Left lung (tissue), 10 donors: Measurements from ENCODE around the gene DCST2. TPM values are rescaled to one million over a fixed set of nuclear protein-coding genes. Genes with fewer than 3 reads are reported as not detected.

Source experiments
- ATAC-seq: fragments of 200-7000 bp; cut with Tn5 transposase; one replicate; pipeline ENCODE4 v1.9.1; 2020; ENCODE audit warnings: moderate library complexity
- DNase-seq, 4 donors: peaks; one replicate each; pipeline ENCODE4 v3.0.0-alpha.2; 2013 to 2020
- H3K27ac ChIP-seq, 2 donors: fragments of 200-600 bp; sonication (generic) in 1 of 2; one replicate each; pipeline versions ENCODE4 v1.5.0 to v1.8.0; 2020 to 2021
- H3K27me3 ChIP-seq, 2 donors: fragments of 200-600 bp; sonication (generic) in 1 of 2; one replicate each; pipeline versions ENCODE4 v1.5.0 to v1.8.0; 2020 to 2021
- H3K36me3 ChIP-seq, 2 donors: fragments of 200-600 bp; sonication (generic) in 1 of 2; one replicate each; pipeline versions ENCODE4 v1.5.0 to v1.8.0; 2020 to 2021
- H3K4me1 ChIP-seq, 2 donors: fragments of 200-600 bp; one replicate each; pipeline ENCODE4 v1.8.0; 2021
- H3K4me3 ChIP-seq, 2 donors: fragments of 200-600 bp; sonication (generic) in 1 of 2; one replicate each; pipeline versions ENCODE4 v1.5.0 to v1.8.0; 2020 to 2021; ENCODE audit warnings: mild to moderate bottlenecking in 1 of 2
- H3K9me3 ChIP-seq, 2 donors: fragments of 200-600 bp; sonication (generic) in 1 of 2; one replicate each; pipeline versions ENCODE4 v1.5.0 to v1.8.0; 2020 to 2021
- CTCF ChIP-seq, 2 donors: fragments of 200-600 bp; sonication (generic) in 1 of 2; IDR thresholded peaks; one replicate each; pipeline versions ENCODE4 v1.5.0 to v1.8.0; 2021; ENCODE audit warnings: antibody characterized with exemption in 2 of 2
- intact Hi-C, 2 donors: fragments of 100-400 bp; cut with DNase I; formaldehyde crosslinking; loops; one replicate each; pipeline versions ENCODE4 v1.11.2 to v1.14.2; 2022
- polyA plus RNA-seq, 6 donors: library from polyadenylated mRNA; unstranded; fragments of 120-200 nt; gene quantifications; one replicate each; pipeline ENCODE4 v1.2.1, GENCODE V29; 2013; ENCODE audit not compliant: insufficient read length in 6 of 6
- total RNA-seq, 2 donors: library from RNA; stranded (reverse); fragmentation: NEBNext Ultra II Directional; extraction: Animal tissue kit (Norgen Biotek cat#: 25700); gene quantifications; one replicate each; pipeline ENCODE4 v1.2.1, GENCODE V29; 2021
- donor health status: DM: no; HTN: yes; CAD: no.
- donor health status: DM: no; HTN: no; CAD: no.

Gene DCST2
- total and polyA plus RNA-seq, 8 donors: 0.60 to 2.5 (median 2.0) TPM

- H3K9me3 ChIP-seq: no peaks in the 10 kb centered on the region
- no peaks in the 10 kb centered on the region for H3K27me3 ChIP-seq
- no peak within 1 kb of the TSS for H3K27ac ChIP-seq
- intact Hi-C loops: no loop called here
- no peak within 1 kb of the TSS for H3K4me3 ChIP-seq
- DNase-seq: peak in 1 of 4 donors; percentile 26
- ATAC-seq: no peak
- no peak for TF ChIP-seq CTCF (IDR thresholded peaks at IDR 0.05)
- H3K36me3 ChIP-seq: peaks cover 0 to 31% of the 10 kb centered on the region in 2 donors
- H3K4me1 ChIP-seq: peaks cover under 1 to 26% of the 10 kb centered on the region in 2 donors
Observed at GRCh38 chr1:154993572-154994268, 39.9 kb downstream of the DCST2 start, which contains the start of gene LENEP. TSS of gene LENEP (plus strand) at chr1:154993586. CDS start at chr1:154993608, 22 bp downstream.

- Histone ChIP-seq H3K27me3 (no peaks in the 10 kb centered on the region), H3K9me3 (no peaks in the 10 kb centered on the region), H3K36me3 (peaks cover 0 to 39% of the 10 kb centered on the region in 2 donors), H3K27ac (no peak overlapping the region), H3K4me3 (no peak overlapping the region), H3K4me1 (peaks cover 0 to 21% of the 10 kb centered on the region in 2 donors)
- no peak for TF ChIP-seq CTCF (IDR thresholded peaks at IDR 0.05)
- ATAC-seq (peak; percentile 7), DNase-seq (peak in 1 of 4 donors; percentile 27)
- intact Hi-C loops: no loop called here
Observed at GRCh38 chr1:154992721-154993571, 40.6 kb downstream of the DCST2 start.

- H3K4me1 ChIP-seq: peaks cover 0 to 8% of the 10 kb centered on the region in 2 donors
- H3K4me3 ChIP-seq: no peak overlapping the region
- DNase-seq: peak in 1 of 4 donors; percentile 15
- no peak for ATAC-seq
- H3K27ac ChIP-seq: no peak overlapping the region
- no peak for TF ChIP-seq CTCF (IDR thresholded peaks at IDR 0.05)
- peaks cover 0 to 51% of the 10 kb centered on the region in 2 donors for H3K36me3 ChIP-seq
- H3K9me3 ChIP-seq: no peaks in the 10 kb centered on the region
- intact Hi-C loops: no loop called here
- no peaks in the 10 kb centered on the region for H3K27me3 ChIP-seq
Observed at GRCh38 chr1:154990276-154990675, 43.3 kb downstream of the DCST2 start.

GRCh38 chr1:154989195-154989860 is 44.3 kb downstream of the DCST2 start:
- TF ChIP-seq CTCF (IDR thresholded peaks at IDR 0.05): no peak
- Histone ChIP-seq H3K27me3 (no peaks in the 10 kb centered on the region), H3K36me3 (peaks cover 0 to 51% of the 10 kb centered on the region in 2 donors), H3K9me3 (no peaks in the 10 kb centered on the region), H3K27ac (no peak overlapping the region), H3K4me1 (peaks cover 0 to 17% of the 10 kb centered on the region in 2 donors), H3K4me3 (no peak overlapping the region)
- ATAC-seq (no peak), DNase-seq (no peak)
- intact Hi-C loops: no loop called here
